IPS-18a (cell line): ENCODE results near the gene UNCX.

Source experiments
- H3K27ac ChIP-seq: one replicate; pipeline ENCODE4 v1.5.1; 2013; ENCODE audit warnings: low read length
- H3K27me3 ChIP-seq: one replicate; pipeline ENCODE4 v1.6.1; 2013; ENCODE audit warnings: mild to moderate bottlenecking, low read length; ENCODE audit not compliant: control insufficient read depth, insufficient read depth
- H3K36me3 ChIP-seq: one replicate; pipeline ENCODE4 v1.6.1; 2013; ENCODE audit warnings: low read depth, low read length; ENCODE audit not compliant: control insufficient read depth
- H3K4me1 ChIP-seq: one replicate; pipeline ENCODE4 v1.6.1; 2013; ENCODE audit warnings: low read depth, low read length; ENCODE audit not compliant: control insufficient read depth
- H3K4me3 ChIP-seq: one replicate; pipeline ENCODE4 v1.5.1; 2013; ENCODE audit warnings: low read length
- H3K9ac ChIP-seq: one replicate; pipeline ENCODE4 v1.6.1; 2013; ENCODE audit warnings: mild to moderate bottlenecking, low read length, moderate library complexity
- H3K9me3 ChIP-seq: one replicate; pipeline ENCODE4 v1.6.1; 2013; ENCODE audit warnings: low read depth, low read length; ENCODE audit not compliant: control insufficient read depth

Gene UNCX

DNA sequence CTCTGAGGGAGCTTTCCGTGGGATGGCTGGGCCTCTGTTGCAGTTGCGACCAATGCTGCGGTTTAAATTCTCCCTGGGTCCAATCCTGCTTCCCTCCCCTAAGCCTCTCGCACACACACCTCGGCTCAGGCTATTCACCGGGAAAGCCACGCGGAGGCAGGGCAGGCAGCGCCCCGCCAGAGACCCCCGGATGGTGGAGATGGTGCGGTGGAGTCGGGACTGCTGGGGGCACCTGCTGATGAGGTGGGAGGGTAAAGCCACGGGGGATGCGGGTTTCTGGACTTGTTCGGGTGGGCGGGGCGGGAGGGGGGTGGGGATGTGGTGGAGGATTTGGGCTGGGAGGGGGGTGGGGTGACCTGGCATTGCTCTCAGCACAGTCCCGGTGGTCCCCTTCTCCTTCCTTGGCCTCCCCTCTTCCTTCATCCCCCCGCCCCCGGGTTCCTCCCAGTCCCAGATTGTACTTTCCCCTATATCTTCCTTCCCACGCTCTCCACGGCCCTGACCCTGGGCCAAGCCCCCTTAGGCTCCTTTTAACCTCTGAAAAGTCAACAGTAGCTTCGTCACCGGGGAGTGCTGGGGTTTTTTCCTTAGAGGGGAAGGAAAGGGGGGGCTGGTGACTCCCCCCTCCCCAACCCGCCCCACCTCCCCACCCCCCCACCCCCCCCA, 16.4 kb downstream of the UNCX start:
- H3K36me3 ChIP-seq: no peaks in the 10 kb centered on the region

DNA sequence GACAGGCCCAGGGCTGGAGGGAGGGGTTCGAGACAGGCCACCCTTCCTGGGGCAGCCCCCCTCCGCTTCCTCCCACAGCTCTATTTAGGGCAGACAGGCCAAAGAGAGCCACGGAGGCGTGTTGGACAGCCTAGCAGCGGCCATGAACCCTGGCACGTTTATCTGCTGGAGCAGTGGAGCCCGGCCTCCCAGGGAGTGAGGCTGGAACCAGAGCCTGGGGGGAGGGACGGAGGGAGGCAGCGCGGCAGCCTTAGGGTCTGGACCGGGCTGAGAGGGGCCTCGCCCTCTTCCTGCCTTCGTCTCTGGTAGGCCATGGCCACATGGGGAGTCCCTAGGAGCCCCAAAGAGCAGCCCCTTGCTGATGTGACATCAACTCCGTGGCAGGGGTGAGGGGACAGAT, 17.1 kb downstream of the UNCX start:
- Histone ChIP-seq H3K9ac (no peak overlapping the region), H3K9me3 (no peaks in the 10 kb centered on the region), H3K36me3 (no peaks in the 10 kb centered on the region), H3K4me1 (peaks cover 6% of the 10 kb centered on the region), H3K4me3 (no peak overlapping the region), H3K27ac (no peak overlapping the region), H3K27me3 (peaks cover 71% of the 10 kb centered on the region)

More for the DNA sequence above, 16.4 kb downstream of the UNCX start:
- Histone ChIP-seq H3K27me3 (peaks cover 78% of the 10 kb centered on the region), H3K4me3 (no peak overlapping the region), H3K9ac (no peak overlapping the region), H3K9me3 (no peaks in the 10 kb centered on the region), H3K27ac (no peak overlapping the region), H3K4me1 (peaks cover 6% of the 10 kb centered on the region)

DNA sequence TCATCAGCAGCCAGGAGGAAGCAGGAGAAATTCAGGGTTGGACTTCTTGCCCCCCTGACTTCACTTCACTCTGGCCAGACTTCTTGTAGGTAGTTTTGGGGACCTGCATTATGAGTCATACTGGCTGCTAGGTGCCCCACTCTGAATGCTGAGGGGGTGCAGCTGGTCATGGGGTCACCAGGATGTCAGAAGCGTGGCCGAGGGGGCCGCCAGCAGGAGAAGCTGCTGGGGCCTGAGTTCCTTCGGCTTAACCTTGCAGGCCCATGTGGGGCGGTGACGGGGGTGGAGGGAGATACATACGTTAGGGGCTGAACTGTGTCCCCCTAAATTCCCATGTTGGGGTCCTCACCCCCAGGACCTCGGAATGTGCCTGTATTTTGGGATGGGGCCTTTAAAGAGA, 18.2 kb downstream of the UNCX start:
- Histone ChIP-seq H3K27me3 (peaks cover 59% of the 10 kb centered on the region), H3K36me3 (no peaks in the 10 kb centered on the region), H3K4me1 (peaks cover 6% of the 10 kb centered on the region), H3K9me3 (no peaks in the 10 kb centered on the region), H3K9ac (no peak overlapping the region), H3K27ac (no peak overlapping the region), H3K4me3 (no peak overlapping the region)

DNA sequence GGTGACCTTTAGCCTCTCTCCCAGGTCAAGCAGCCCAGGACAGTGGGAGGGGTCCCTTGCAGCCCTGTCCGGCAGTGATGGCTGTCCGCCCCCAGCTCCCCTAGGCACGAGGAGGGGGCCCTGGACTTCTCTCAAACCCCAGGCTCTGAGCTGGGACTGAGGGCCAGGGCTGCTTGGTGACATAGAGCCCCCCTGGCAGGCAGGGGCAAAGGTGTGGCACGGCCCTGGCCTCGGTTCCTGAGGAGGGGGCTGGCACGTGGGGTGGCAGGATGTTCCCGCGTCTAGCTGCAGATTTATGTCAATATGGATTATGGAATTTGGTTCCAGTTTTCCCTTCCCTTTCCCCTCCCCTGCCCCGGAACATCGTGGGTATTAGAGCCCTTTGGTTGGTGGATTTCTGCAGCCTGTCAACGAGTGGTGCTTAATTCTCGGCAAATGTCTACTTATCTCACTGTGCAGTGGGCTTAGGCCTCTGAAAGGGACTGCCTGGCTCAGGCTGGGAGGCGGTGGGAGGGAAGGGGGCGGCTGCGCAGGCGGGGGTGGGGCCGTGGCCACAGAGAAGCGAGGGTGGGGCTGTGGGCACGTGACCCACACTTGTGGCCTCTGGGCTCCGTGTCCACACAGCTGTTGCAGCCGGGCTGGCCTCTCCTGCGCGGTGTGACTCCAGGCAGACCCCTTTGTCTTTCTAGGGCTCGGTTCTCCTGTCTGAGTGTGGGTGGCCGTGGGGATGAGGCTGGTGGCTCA, 19.3 kb downstream of the UNCX start:
- Histone ChIP-seq H3K27me3 (peaks cover 49% of the 10 kb centered on the region), H3K36me3 (no peaks in the 10 kb centered on the region), H3K9ac (no peak overlapping the region), H3K9me3 (no peaks in the 10 kb centered on the region), H3K27ac (no peak overlapping the region), H3K4me3 (no peak overlapping the region), H3K4me1 (peaks cover 6% of the 10 kb centered on the region)

DNA sequence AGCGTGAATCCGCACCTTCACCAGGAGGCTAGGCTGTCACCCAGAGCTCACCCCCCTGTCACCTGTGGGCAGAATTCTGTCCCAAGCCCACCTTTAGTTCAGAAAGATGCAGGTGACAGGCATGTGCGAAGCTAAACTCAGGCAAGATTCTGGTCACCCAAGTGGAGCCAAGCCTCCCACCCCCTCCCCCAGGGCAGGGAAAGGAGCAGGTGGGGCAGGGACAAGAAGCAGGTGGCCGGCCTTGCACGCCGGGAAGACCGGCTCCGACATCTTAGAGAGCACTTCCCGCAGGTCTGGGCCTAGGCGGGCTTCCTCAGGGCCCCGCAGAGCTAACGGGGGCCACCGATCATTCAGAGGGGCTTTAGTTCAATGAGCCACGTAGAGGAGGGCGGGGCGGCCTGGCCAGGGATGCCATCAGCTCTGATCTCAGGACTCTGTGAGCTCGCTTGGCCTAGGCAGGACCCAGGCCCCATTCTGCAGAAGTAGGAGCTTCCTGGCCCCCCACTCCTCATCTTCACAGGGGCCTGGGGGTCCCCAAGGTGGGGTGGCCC, 19.9 kb downstream of the UNCX start:
- Histone ChIP-seq H3K27me3 (peaks cover 42% of the 10 kb centered on the region), H3K27ac (no peak overlapping the region), H3K4me1 (peaks cover 6% of the 10 kb centered on the region), H3K4me3 (no peak overlapping the region), H3K9me3 (no peaks in the 10 kb centered on the region), H3K9ac (no peak overlapping the region), H3K36me3 (no peaks in the 10 kb centered on the region)

DNA sequence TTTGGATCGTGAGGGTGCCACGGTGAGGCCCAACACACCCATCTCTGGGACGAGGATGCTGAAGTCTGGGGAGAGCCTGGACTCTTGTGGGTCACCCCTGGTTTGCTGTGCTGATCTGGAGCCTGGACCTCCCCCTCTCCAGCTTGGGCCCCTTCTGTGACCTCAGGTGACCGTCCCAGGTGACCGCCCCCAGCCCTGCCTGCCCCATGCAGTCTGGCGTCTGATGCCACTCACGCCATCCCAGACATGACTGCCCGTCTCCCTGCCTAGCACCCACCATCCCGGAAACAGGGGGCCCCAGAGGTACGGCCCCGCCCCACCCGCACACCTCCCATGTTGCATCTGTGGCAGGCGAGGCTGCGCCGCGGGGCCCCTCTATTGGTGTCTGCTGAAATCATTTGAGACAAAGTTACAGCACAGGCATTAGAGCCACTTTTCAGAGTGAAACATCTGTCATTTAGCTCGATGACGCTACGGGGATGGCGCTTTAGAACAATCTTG, 21.1 kb downstream of the UNCX start:
- H3K36me3 ChIP-seq: no peaks in the 10 kb centered on the region
- H3K27me3 ChIP-seq: peaks cover 31% of the 10 kb centered on the region
- no peak overlapping the region for H3K27ac ChIP-seq
- H3K4me1 ChIP-seq: no peaks in the 10 kb centered on the region
- H3K4me3 ChIP-seq: no peak overlapping the region
- no peak overlapping the region for H3K9ac ChIP-seq
- no peaks in the 10 kb centered on the region for H3K9me3 ChIP-seq

DNA sequence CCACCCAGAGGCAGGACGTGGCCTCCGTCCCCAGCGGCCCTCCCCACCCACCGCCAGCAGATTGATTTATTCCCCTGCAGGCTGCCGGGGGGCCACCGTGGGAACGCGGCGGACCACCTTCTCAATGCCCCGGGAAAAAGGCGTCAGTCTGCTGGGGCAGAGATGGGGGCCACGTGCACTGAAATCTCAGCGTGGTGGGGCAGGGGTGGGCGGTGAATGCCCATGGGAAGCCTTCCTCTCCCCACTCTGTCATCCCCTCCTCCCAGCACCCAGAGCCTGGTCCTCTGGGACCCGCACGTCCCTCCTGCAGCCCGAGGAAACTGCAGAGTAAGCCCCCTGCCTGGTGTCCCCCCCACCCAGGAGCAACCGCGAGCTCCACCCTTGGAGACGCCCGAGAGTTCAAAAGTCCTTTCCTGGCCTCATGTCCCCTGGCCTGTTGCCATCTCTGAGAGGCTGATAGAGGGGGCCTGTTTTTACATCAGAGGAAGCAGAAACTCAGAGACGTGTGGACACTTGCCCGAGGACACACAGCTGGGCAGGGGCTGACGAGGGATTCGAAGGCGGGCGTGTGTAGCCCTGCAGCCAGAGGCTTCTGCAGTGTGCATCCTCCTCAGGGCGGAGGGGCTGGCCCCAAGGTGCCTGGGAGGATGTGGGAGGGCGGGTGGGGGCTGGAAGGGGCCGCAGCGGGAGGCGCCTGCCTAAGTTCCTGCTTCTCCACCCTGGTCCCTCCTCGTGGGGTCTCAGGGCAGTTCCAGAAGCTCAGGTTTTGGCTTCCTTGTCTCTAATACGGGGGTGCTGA, 21.8 kb downstream of the UNCX start:
- Histone ChIP-seq H3K9me3 (no peaks in the 10 kb centered on the region), H3K27me3 (peaks cover 24% of the 10 kb centered on the region), H3K4me3 (no peak overlapping the region), H3K36me3 (no peaks in the 10 kb centered on the region), H3K27ac (no peak overlapping the region), H3K4me1 (no peaks in the 10 kb centered on the region), H3K9ac (no peak overlapping the region)

DNA sequence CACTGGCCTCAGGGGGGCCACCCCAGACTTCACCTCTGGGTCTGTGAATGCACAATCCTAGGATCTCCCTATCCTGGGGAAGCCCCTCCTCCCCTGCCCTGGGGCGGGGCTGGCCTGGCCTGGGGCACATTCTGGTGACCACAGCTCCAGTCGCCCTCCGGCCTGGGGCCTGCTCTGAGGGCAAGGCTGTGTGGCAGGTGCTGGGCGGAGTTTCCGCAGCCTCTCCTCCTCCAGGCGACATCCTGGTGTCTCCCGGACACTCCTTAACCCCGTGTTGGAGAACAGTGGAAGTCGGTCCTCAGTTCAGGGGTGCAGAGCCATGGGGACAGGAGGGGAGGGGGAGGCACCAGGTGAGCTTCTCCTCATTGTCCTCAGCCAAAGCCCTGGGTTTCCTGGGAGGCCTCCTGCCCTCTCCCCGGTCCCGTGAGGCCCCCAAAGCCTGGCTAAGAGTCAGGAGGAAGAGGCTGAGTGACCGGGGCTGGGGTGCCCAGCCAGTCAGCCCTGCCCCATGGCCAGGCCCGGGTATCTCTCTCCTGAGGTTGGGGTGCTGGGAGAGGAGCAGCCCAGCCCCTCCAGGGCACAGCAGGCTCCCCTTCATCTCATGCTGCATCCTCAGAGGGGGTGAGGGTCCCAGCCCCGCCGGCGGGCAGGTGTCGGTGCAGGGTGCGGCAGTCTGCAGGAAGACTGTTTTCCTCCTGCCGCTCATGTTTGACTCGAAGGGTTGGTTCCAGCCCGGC, 22.6 kb downstream of the UNCX start:
- no peak overlapping the region for H3K9ac ChIP-seq
- H3K9me3 ChIP-seq: no peaks in the 10 kb centered on the region
- no peak overlapping the region for H3K4me3 ChIP-seq
- H3K4me1 ChIP-seq: no peaks in the 10 kb centered on the region
- H3K27ac ChIP-seq: no peak overlapping the region
- H3K27me3 ChIP-seq: peaks cover 16% of the 10 kb centered on the region
- no peaks in the 10 kb centered on the region for H3K36me3 ChIP-seq

DNA sequence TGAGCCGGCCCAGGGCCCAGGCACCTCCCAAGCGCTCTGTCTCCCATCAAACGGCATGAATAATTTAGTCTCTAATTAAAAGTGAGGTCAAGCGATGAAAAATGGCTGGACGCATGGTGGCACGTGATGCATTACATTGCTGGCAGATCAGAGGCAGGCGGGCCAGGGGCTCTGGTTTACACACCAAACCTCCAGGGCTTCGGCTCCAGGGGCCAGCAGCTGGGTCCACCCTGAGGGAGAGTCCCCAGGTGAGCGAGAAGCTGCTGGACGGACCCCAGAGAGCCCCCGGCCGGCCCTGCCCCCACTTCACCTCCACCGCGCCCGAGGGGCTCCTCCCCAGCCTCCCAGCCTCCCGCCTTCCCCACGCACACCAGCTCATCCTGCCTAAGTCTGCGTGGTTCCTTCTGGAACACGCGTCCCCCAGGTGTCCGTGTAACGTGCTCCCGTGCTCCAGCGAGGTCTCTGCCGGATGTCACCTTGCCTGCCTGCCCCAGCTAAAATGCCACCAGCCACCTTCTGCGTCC, 23.2 kb downstream of the UNCX start:
- H3K4me3 ChIP-seq: no peak overlapping the region
- no peak overlapping the region for H3K9ac ChIP-seq
- H3K36me3 ChIP-seq: no peaks in the 10 kb centered on the region
- no peak overlapping the region for H3K27ac ChIP-seq
- peaks cover 10% of the 10 kb centered on the region for H3K27me3 ChIP-seq
- H3K9me3 ChIP-seq: no peaks in the 10 kb centered on the region
- H3K4me1 ChIP-seq: no peaks in the 10 kb centered on the region

DNA sequence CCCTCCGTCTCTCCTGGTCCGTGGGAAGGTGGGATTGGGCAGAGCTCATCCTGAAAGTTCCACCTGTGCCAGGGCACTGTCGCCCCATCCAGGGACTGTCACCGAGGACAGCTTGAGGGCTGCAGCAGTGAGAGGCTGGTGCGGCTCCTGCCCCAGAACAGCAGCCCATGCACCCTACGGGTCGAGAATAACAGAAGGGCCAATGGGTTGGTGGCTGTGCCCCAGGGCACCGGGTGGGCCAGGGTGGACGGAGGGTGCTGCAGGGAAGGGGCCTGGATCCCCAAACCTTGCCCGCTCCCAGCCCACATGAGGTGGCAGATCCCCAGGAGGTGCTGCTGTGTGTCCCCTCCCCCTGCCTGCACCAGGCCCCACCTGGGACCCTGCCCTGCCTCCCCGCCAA, 23.9 kb downstream of the UNCX start:
- H3K4me3 ChIP-seq: no peak overlapping the region
- H3K4me1 ChIP-seq: no peaks in the 10 kb centered on the region
- no peak overlapping the region for H3K27ac ChIP-seq
- H3K9me3 ChIP-seq: no peaks in the 10 kb centered on the region
- no peak overlapping the region for H3K9ac ChIP-seq
- no peaks in the 10 kb centered on the region for H3K36me3 ChIP-seq
- peaks cover 2% of the 10 kb centered on the region for H3K27me3 ChIP-seq
